Thoracic aorta (tissue), 2 donors: ENCODE results near the gene OCIAD1. TPM values are rescaled to one million over a fixed set of nuclear protein-coding genes. Genes with fewer than 3 reads are reported as not detected.

Experiments used
- ATAC-seq: fragments of 150-250 bp; one replicate; pipeline ENCODE4 v1.8.0; 2017; ENCODE audit warnings: low read depth; ENCODE audit not compliant: insufficient number of reproducible peaks, low FRiP score
- DNase-seq: peaks from one replicate; pipeline ENCODE4 v3.0.0-alpha.2; 2020; ENCODE audit warnings: low spot score
- H3K27ac ChIP-seq, 2 donors: fragments of 200-600 bp; sonication (generic); 1 replicate in 1 of 2; 2 replicates in 1 of 2; pipeline ENCODE4 v1.5.1; 2016; ENCODE audit warnings: mild to moderate bottlenecking in 2 of 2, moderate library complexity in 2 of 2
- H3K27me3 ChIP-seq: fragments of 200-600 bp; sonication (generic); replicated peaks from 2 replicates; pipeline ENCODE4 v1.6.0; 2016; ENCODE audit warnings: mild to moderate bottlenecking; ENCODE audit not compliant: insufficient read depth
- H3K36me3 ChIP-seq: fragments of 200-600 bp; sonication (generic); one replicate; pipeline ENCODE4 v1.5.1; 2016
- H3K4me1 ChIP-seq, 2 donors: fragments of 200-600 bp; sonication (generic); 1 replicate in 1 of 2; 2 replicates in 1 of 2; pipeline versions ENCODE4 v1.5.1 to v1.6.0; 2016; ENCODE audit warnings: low read depth in 2 of 2, mild to moderate bottlenecking in 1 of 2; ENCODE audit not compliant: control insufficient read depth in 1 of 2
- H3K4me3 ChIP-seq: fragments of 200-600 bp; sonication (generic); 2 replicates; pipeline ENCODE4 v1.5.1; 2016; ENCODE audit warnings: mild to moderate bottlenecking
- H3K9me3 ChIP-seq: fragments of 200-600 bp; sonication (generic); 2 replicates; pipeline ENCODE4 v1.5.1; 2016
- CTCF ChIP-seq: fragments of 200-600 bp; sonication (generic); IDR thresholded peaks from one replicate; pipeline ENCODE4 v1.5.1; 2019; ENCODE audit warnings: antibody characterized with exemption
- total RNA-seq, 2 donors: library from RNA; depleted of rRNA; stranded (reverse); fragments of >200 nt; gene quantifications; one replicate each; pipeline versions ENCODE4 v1.1.0 to v1.2.3, GENCODE V29; 2016

Gene OCIAD1
- total RNA-seq = 100 to 1,000 TPM in 1 of 2 donors, 10 to 100 TPM in 1; 81.2 to 120 TPM

GRCh38 chr4:48830706-48831531, at the start of gene OCIAD1:
Gene OCIAD1 (plus strand): TSS chr4:48831088. CDS start chr4:48832625, 1,537 bp downstream.
- H3K4me1 ChIP-seq = peaks cover 12 to 15% of the 10 kb centered on the region in 2 donors
- no peaks in the 10 kb centered on the region for H3K27me3 ChIP-seq
- no peak for TF ChIP-seq CTCF
- peak within 1 kb of the TSS; percentile 87 to 94 for H3K27ac ChIP-seq
- H3K36me3 ChIP-seq = peaks cover 12% of the 10 kb centered on the region
- H3K4me3 ChIP-seq = peak within 1 kb of the TSS; percentile 96
- no peaks in the 10 kb centered on the region for H3K9me3 ChIP-seq
- ATAC-seq (peak; percentile 100), DNase-seq (peak; percentile 97)

GRCh38 chr4:48781968-48782367, 48.9 kb upstream of the OCIAD1 start:
- DNase-seq = no peak
- TF ChIP-seq CTCF = no peak
- Histone ChIP-seq H3K36me3 (no peaks in the 10 kb centered on the region), H3K4me1 (peaks cover 11 to 22% of the 10 kb centered on the region in 2 donors), H3K9me3 (no peaks in the 10 kb centered on the region), H3K4me3 (no peak overlapping the region), H3K27ac (peak overlapping the region in 1 of 2 donors; percentile 66), H3K27me3 (no peaks in the 10 kb centered on the region)
- ATAC-seq = no peak

GRCh38 chr4:48785302-48785701, 45.6 kb upstream of the OCIAD1 start:
- Histone ChIP-seq H3K4me1 (peaks cover 2 to 10% of the 10 kb centered on the region in 2 donors), H3K27ac (no peak overlapping the region), H3K36me3 (no peaks in the 10 kb centered on the region), H3K4me3 (no peak overlapping the region), H3K9me3 (no peaks in the 10 kb centered on the region), H3K27me3 (no peaks in the 10 kb centered on the region)
- no peak for DNase-seq
- no peak for ATAC-seq
- no peak for TF ChIP-seq CTCF

- ATAC-seq = no peak
- Histone ChIP-seq H3K4me3 (no peak overlapping the region), H3K27me3 (no peaks in the 10 kb centered on the region), H3K9me3 (no peaks in the 10 kb centered on the region), H3K4me1 (peaks cover 4% of the 10 kb centered on the region in 2 donors), H3K36me3 (no peaks in the 10 kb centered on the region), H3K27ac (no peak overlapping the region)
- no peak for DNase-seq
- TF ChIP-seq CTCF = no peak
Observed at GRCh38 chr4:48786549-48786948, 44.3 kb upstream of the OCIAD1 start.

GRCh38 chr4:48787056-48787455, 43.8 kb upstream of the OCIAD1 start:
- no peak for DNase-seq
- no peaks in the 10 kb centered on the region for H3K27me3 ChIP-seq
- H3K4me1 ChIP-seq = peaks cover 4 to 6% of the 10 kb centered on the region in 2 donors
- TF ChIP-seq CTCF = no peak
- no peak overlapping the region for H3K4me3 ChIP-seq
- H3K36me3 ChIP-seq = no peaks in the 10 kb centered on the region
- no peak for ATAC-seq
- H3K27ac ChIP-seq = no peak overlapping the region
- H3K9me3 ChIP-seq = no peaks in the 10 kb centered on the region
